Lower leg skin (tissue), 3 donors: ENCODE results near the gene TUBAL3.

ENCODE experiments used
- CTCF ChIP-seq, 3 donors: fragments of 450-650 bp; IDR thresholded peaks; one replicate each; pipeline ENCODE4 v1.5.1; 2016; ENCODE audit warnings: antibody characterized with exemption in 3 of 3, mild to moderate bottlenecking in 3 of 3, moderate library complexity in 2 of 3
- POLR2A ChIP-seq, 2 donors: fragments of 450-650 bp; IDR thresholded peaks; one replicate each; pipeline ENCODE4 v1.6.1; 2016 to 2017; ENCODE audit warnings: antibody characterized with exemption in 2 of 2, mild to moderate bottlenecking in 1 of 2, moderate library complexity in 1 of 2

- TF ChIP-seq POLR2A (IDR thresholded peaks at IDR 0.05) (no peak), CTCF (IDR thresholded peaks at IDR 0.05) (no peak)
Measured at GRCh38 chr10:5442990-5443370, 38.4 kb upstream of the TUBAL3 start.
